Subcutaneous abdominal adipose tissue (tissue), 5 donors: ENCODE measurements around the gene MYRIP.

Source experiments
- H3K27ac ChIP-seq: one replicate; pipeline ENCODE4 v1.7.0; 2013; ENCODE audit warnings: low read depth, mild to moderate bottlenecking, inconsistent platforms, low read length, moderate library complexity
- H3K27me3 ChIP-seq, 5 donors: one replicate each; pipeline ENCODE4 v1.7.0; 2013; ENCODE audit warnings: low read length in 5 of 5, inconsistent platforms in 1 of 5; ENCODE audit not compliant: control insufficient read depth in 5 of 5, insufficient read depth in 4 of 5
- H3K36me3 ChIP-seq, 5 donors: one replicate each; pipeline ENCODE4 v1.7.0; 2013; ENCODE audit warnings: low read length in 5 of 5; ENCODE audit not compliant: control insufficient read depth in 5 of 5, insufficient read depth in 5 of 5
- H3K4me1 ChIP-seq, 5 donors: one replicate each; pipeline ENCODE4 v1.7.0; 2013; ENCODE audit warnings: low read length in 5 of 5, mild to moderate bottlenecking in 3 of 5, moderate library complexity in 1 of 5; ENCODE audit not compliant: control insufficient read depth in 5 of 5, insufficient read depth in 5 of 5
- H3K4me3 ChIP-seq, 5 donors: one replicate each; pipeline ENCODE4 v1.7.0; 2013; ENCODE audit warnings: low read length in 5 of 5, low read depth in 1 of 5
- H3K9ac ChIP-seq, 5 donors: one replicate each; pipeline ENCODE4 v1.7.0; 2013; ENCODE audit warnings: low read length in 5 of 5, mild to moderate bottlenecking in 4 of 5, moderate library complexity in 3 of 5
- H3K9me3 ChIP-seq, 5 donors: one replicate each; pipeline ENCODE4 v1.7.0; 2013; ENCODE audit warnings: low read length in 5 of 5; ENCODE audit not compliant: control insufficient read depth in 5 of 5
- donor health status: healthy.
- donor health status: healthy.
- donor health status: healthy.
- donor health status: healthy.
- donor health status: healthy.

Gene MYRIP

DNA sequence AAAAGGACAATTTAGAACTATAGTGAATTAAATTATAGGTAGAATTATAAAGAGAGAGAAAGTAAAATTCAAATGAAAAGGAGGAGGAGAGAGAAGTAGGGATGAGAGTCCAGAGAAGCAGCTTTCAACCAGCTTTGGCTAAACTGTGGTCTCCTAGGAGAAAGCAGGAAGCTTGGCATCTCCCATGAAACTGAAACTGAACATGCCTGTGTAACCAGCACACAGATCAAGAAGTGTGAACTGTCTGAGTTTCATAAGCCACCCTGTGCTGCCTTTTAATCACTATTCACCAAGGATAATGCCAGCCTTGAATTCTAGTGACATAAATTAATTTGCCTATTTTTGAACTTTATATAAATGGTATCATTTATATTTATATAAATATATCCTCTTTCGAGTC lies 128.5 kb downstream of the MYRIP start:
- Histone ChIP-seq H3K36me3 (no peaks in the 10 kb centered on the region), H3K4me3 (no peak overlapping the region), H3K9me3 (no peaks in the 10 kb centered on the region), H3K9ac (no peak overlapping the region), H3K4me1 (peaks cover 0 to 19% (median 4%) of the 10 kb centered on the region in 5 donors), H3K27ac (no peak overlapping the region), H3K27me3 (no peaks in the 10 kb centered on the region)

DNA sequence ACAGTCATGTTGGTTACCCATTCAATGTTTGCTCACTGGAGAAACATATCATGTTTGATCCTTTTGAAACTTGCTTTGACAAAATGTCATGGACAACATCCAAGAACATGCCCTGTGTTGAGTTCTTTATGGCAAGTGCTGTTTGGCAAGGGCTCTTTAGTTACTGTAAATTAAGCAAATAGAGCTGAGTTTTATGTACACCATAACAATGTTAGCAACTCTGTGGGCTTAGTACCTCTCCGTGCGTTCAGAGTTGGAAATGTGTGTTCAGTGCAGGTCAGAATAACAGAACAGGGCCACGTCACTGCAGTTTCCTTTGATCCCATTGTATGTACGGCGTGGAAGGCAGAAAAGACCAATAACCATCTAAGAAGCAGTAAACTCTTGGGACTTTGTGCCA lies 132.5 kb downstream of the MYRIP start:
- H3K27me3 ChIP-seq = no peaks in the 10 kb centered on the region
- no peak overlapping the region for H3K4me3 ChIP-seq
- peaks cover 0 to 4% (median 0%) of the 10 kb centered on the region in 5 donors for H3K4me1 ChIP-seq
- H3K9me3 ChIP-seq = no peaks in the 10 kb centered on the region
- H3K27ac ChIP-seq = no peak overlapping the region
- no peak overlapping the region for H3K9ac ChIP-seq
- H3K36me3 ChIP-seq = no peaks in the 10 kb centered on the region

DNA sequence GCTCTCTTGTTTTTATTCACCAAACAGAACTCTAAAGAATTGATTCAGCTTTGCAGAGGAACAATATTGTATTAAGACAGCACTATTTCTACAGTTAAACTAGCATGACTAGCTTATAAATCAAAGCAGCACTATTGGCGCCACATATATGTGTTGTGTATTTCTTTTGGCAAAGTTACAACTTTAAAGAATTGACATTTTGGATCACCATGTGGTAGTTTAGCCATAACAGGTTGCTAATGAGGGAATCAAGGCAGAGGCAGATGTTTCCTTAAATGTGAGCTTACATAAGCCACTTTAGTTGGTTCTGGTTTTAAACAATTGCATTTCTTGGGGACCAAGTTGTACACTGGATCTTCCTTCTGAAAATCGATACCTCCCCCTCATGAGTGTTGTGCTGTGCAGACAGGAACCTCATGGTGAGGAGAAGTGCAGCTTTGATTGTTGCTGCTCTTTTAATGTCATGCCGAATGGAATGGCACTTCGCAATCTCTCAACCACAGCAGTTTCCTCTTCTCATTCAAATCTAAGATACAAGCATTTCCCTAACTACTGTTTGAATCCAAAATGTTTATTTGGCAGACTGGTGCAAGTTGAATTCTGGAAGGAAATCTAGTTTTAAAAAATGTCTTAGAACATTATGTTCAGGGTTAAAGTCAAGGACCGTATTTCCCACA lies 151.2 kb downstream of the MYRIP start:
- no peak overlapping the region for H3K9ac ChIP-seq
- H3K27ac ChIP-seq = peak overlapping the region; percentile 7
- no peaks in the 10 kb centered on the region for H3K27me3 ChIP-seq
- peak overlapping the region in 1 of 5 donors; percentile 1 for H3K4me3 ChIP-seq
- no peaks in the 10 kb centered on the region for H3K9me3 ChIP-seq
- H3K36me3 ChIP-seq = no peaks in the 10 kb centered on the region
- peaks cover 2 to 48% (median 40%) of the 10 kb centered on the region in 5 donors for H3K4me1 ChIP-seq

DNA sequence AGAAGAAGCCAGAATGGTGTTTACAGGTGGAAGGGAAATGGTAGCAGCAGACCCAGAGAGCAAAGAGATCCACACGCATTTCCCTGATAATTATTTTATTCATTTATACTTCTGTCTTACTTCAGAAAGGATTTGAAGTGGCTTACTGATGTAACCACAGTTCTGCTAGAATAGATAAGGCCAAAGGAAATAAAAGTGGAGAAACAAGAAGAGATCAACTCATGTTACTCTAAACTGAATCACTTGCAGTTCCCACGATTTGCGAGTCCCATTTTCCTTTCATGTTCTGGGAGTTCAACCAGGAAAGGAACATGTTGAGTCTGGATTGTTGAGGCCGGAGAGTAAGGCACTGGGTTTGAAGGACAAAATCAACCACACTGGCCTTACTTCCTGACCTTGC lies 151.8 kb downstream of the MYRIP start:
- Histone ChIP-seq H3K4me3 (no peak overlapping the region), H3K36me3 (no peaks in the 10 kb centered on the region), H3K9me3 (no peaks in the 10 kb centered on the region), H3K4me1 (peaks cover 2 to 54% (median 44%) of the 10 kb centered on the region in 5 donors), H3K9ac (no peak overlapping the region), H3K27ac (peak overlapping the region; percentile 7), H3K27me3 (no peaks in the 10 kb centered on the region)

DNA sequence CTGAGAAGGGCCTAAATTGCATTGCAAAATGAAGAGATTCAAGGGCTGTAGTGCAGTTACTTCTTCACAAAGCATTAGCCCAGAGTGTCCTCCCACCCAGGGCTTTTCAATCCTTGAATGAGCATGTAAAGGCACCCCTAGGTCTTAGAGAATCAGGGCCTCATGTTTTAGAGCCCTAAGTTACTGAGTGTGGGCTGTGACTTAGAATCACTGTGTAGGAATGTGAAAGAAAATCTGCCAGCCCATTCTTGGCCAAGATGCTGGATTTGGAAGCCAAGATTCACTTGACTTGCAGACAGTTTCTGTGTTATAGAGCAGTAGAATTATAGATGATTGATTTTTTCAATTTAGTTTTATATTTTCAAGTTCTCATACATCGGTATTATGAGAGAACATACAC lies 153.2 kb downstream of the MYRIP start:
- H3K27ac ChIP-seq = peak overlapping the region; percentile 12
- H3K9ac ChIP-seq = peak overlapping the region in 1 of 5 donors; percentile 13
- no peaks in the 10 kb centered on the region for H3K27me3 ChIP-seq
- peak overlapping the region in 1 of 5 donors; percentile 45 for H3K4me3 ChIP-seq
- H3K36me3 ChIP-seq = no peaks in the 10 kb centered on the region
- H3K9me3 ChIP-seq = no peaks in the 10 kb centered on the region
- peaks cover 2 to 54% (median 45%) of the 10 kb centered on the region in 5 donors for H3K4me1 ChIP-seq

DNA sequence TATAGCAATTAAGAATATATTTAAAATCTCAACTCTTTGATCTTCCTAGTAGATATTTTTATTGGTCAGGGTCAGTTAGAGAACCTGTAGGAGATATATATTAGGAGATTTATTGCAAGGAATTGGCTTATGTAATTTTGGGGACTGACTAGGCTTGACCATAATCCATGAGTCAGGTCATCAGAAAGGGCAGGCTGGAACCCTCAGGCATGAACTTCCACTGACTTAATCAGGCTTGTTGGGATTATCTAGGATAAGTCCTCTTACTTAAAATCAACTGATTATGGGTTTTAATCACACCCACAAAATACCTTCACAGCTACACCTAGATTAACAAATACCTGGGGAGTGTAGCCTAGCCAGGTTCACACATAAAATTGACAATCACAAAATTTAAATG lies 156.1 kb downstream of the MYRIP start:
- Histone ChIP-seq H3K27ac (no peak overlapping the region), H3K27me3 (no peaks in the 10 kb centered on the region), H3K4me1 (peaks cover 2 to 51% (median 38%) of the 10 kb centered on the region in 5 donors), H3K36me3 (no peaks in the 10 kb centered on the region), H3K4me3 (no peak overlapping the region), H3K9me3 (no peaks in the 10 kb centered on the region), H3K9ac (no peak overlapping the region)

DNA sequence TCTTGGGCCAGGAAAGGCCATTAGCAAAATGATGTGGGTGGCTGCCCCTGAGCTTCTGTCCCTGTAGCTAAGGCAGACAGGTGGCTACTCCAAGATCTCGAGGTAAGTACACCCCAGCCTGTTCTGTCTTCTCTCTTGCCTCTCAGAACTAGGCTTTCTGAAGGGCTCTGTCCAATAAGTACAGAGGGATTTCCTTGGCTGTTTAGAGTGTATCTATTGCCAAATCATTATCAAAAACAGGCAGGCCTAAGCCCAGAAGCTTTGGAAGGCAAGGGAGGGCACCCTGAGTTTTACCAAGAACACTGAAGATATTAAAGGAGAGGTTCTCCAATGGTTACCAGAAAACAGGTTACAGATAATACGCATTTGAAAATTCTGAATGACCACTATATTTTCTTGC lies 156.6 kb downstream of the MYRIP start:
- peaks cover 0 to 46% (median 32%) of the 10 kb centered on the region in 5 donors for H3K4me1 ChIP-seq
- no peak overlapping the region for H3K9ac ChIP-seq
- no peaks in the 10 kb centered on the region for H3K27me3 ChIP-seq
- H3K4me3 ChIP-seq = no peak overlapping the region
- no peak overlapping the region for H3K27ac ChIP-seq
- H3K9me3 ChIP-seq = no peaks in the 10 kb centered on the region
- H3K36me3 ChIP-seq = no peaks in the 10 kb centered on the region

DNA sequence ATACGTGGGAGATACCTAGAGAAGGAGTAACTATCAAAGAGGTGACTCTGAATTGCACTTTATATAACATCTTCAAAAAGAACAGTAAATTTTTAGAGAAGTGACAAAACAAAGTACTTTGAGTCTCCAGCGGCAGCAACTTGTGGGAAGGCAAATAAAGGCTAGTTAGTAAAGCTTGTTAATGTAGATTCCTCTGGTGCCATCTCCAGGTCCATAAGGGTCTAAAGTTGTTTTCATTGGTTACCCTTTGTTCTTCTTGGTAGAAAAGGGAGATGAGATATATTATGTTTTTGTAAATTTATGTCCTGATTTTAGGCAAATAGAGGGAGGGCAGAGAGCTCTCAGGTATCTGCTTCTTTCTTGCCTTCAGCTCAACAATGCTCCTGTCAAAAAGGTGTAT lies 161.6 kb downstream of the MYRIP start:
- no peak overlapping the region for H3K9ac ChIP-seq
- no peaks in the 10 kb centered on the region for H3K36me3 ChIP-seq
- H3K27ac ChIP-seq = no peak overlapping the region
- H3K27me3 ChIP-seq = no peaks in the 10 kb centered on the region
- H3K4me1 ChIP-seq = peaks cover 0 to 4% (median 3%) of the 10 kb centered on the region in 5 donors
- H3K9me3 ChIP-seq = no peaks in the 10 kb centered on the region
- no peak overlapping the region for H3K4me3 ChIP-seq

DNA sequence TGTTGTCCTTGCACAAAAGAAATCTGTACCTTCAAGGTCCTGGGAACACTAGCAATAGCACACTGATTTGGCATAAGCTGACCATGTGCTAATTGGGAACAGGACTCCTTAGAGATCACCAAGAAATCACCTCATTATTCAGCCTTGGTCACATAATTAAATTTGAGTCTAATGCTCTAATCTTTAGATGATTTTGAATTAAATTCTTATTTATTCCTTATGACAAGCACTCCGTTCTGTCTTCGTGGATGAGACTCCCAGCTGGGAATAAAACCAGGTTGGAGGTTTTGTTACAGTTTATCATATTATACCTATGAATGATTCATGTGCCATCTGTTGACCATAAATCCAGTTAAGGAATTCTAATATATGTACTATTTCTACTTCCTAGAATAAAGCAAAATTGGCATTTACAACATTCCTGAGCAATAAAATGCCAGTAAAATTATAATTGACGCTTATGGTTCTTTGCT lies 162.2 kb downstream of the MYRIP start:
- Histone ChIP-seq H3K4me1 (no peaks in the 10 kb centered on the region), H3K27ac (no peak overlapping the region), H3K9ac (no peak overlapping the region), H3K27me3 (no peaks in the 10 kb centered on the region), H3K4me3 (no peak overlapping the region), H3K9me3 (no peaks in the 10 kb centered on the region), H3K36me3 (no peaks in the 10 kb centered on the region)

DNA sequence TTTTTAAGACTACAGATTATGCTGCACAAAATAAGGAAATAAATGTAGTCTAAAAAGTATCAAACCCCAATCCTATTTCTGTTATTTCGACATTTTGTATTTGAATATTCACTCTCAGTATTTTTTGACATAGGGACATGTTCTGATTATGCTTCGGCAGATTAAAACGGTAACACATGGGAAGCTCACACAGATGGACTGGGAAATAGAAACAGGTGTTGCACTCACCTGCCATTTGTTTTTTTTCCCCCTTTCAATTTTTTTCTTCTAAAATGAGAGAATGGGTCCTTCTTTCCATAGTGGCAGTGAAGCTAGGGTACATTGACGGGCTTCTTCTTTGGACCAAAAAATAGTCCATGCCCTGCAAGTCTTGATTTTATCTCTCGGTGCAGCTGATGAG lies 163.1 kb downstream of the MYRIP start:
- Histone ChIP-seq H3K4me1 (no peaks in the 10 kb centered on the region), H3K4me3 (no peak overlapping the region), H3K27ac (no peak overlapping the region)

More for the DNA sequence above, 163.1 kb downstream of the MYRIP start:
- Histone ChIP-seq H3K27me3 (no peaks in the 10 kb centered on the region), H3K36me3 (no peaks in the 10 kb centered on the region), H3K9me3 (no peaks in the 10 kb centered on the region), H3K9ac (no peak overlapping the region)
